Spinal cord (tissue), 10 donors: ENCODE measurements around the gene PROZ. TPM values are rescaled to one million over a fixed set of nuclear protein-coding genes. Genes with fewer than 3 reads are reported as not detected.

ENCODE experiments used
- DNase-seq, 6 donors: peaks; one replicate each; pipeline versions ENCODE4 v3.0.0 to v3.0.0-alpha.2; 2013 to 2015; ENCODE audit warnings: low spot score in 6 of 6, low read depth in 4 of 6
- H3K27ac ChIP-seq: one replicate; pipeline ENCODE4 v1.5.1; 2013; ENCODE audit warnings: low read depth, low read length, control low read depth
- H3K27me3 ChIP-seq: one replicate; pipeline ENCODE4 v1.6.1; 2013; ENCODE audit warnings: low read length; ENCODE audit not compliant: control insufficient read depth, insufficient read depth
- H3K36me3 ChIP-seq: one replicate; pipeline ENCODE4 v1.6.1; 2013; ENCODE audit warnings: low read length; ENCODE audit not compliant: control insufficient read depth, insufficient read depth
- H3K4me1 ChIP-seq: one replicate; pipeline ENCODE4 v1.6.1; 2013; ENCODE audit warnings: low read length; ENCODE audit not compliant: control insufficient read depth, insufficient read depth
- H3K4me3 ChIP-seq: one replicate; pipeline ENCODE4 v1.5.1; 2013; ENCODE audit warnings: low read depth, low read length, control low read depth
- H3K9me3 ChIP-seq: one replicate; pipeline ENCODE4 v1.6.1; 2013; ENCODE audit warnings: low read length; ENCODE audit not compliant: control insufficient read depth, insufficient read depth
- WGBS: methylation state at CpG from one replicate; pipeline ENCODE4 v1.1.5; 2013; ENCODE audit warnings: missing lambda C conversion rate; ENCODE audit not compliant: insufficient coverage; 5-methylcytosine and 5-hydroxymethylcytosine counted together
- polyA plus RNA-seq, 2 donors: library from polyadenylated mRNA; unstranded; fragments of 120-200 nt; gene quantifications; one replicate each; pipeline ENCODE4 v1.2.1, GENCODE V29; 2013; ENCODE audit not compliant: insufficient read length in 2 of 2
- small RNA-seq: library from RNA; depleted of rRNA; stranded (forward); fragments of <200 nt; gene quantifications from one replicate; pipeline ENCODE3, GENCODE V24; 2014; ENCODE audit warnings: low replicate concordance
- total RNA-seq, 2 donors: library from RNA; depleted of rRNA in 1 of 2; stranded (reverse); fragments of 120-200 nt in 1 of 2; fragments of >200 nt in 1 of 2; gene quantifications; one replicate each; pipeline versions ENCODE4 v1.2.3 to v1.2.4, GENCODE V29; 2013 to 2014
- donor health status: healthy.

Gene PROZ
- total and polyA plus RNA-seq, 4 donors: 0.17 to 0.39 TPM; not detected in 2

DNA sequence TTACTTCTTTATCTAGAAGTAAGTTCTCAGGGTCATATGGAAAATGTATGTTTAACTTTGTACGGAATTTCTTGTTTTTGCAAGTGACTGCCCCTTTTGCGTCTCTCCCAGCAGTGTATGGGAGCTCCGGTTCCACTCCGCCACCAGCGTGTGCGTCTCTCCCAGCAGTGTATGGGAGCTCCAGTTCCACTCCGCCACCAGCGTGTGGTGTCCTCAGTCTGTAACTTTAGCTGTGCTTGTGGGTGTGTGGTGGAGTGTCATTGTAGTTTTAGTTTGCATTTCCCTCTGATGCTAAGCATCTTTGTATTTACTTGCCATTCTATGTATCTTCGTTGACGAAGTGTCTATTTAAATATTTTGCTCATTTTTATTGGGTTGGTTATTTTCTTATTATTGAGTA is 53.3 kb downstream of the PROZ start:
- Histone ChIP-seq H3K4me1 (peaks cover 11% of the 10 kb centered on the region), H3K9me3 (no peaks in the 10 kb centered on the region), H3K36me3 (peaks cover 11% of the 10 kb centered on the region), H3K27me3 (no peaks in the 10 kb centered on the region), H3K4me3 (no peak overlapping the region), H3K27ac (no peak overlapping the region)
- 100% methylated on average over 6 of the region's 10 CpGs for WGBS
- DNase-seq: no peak

DNA sequence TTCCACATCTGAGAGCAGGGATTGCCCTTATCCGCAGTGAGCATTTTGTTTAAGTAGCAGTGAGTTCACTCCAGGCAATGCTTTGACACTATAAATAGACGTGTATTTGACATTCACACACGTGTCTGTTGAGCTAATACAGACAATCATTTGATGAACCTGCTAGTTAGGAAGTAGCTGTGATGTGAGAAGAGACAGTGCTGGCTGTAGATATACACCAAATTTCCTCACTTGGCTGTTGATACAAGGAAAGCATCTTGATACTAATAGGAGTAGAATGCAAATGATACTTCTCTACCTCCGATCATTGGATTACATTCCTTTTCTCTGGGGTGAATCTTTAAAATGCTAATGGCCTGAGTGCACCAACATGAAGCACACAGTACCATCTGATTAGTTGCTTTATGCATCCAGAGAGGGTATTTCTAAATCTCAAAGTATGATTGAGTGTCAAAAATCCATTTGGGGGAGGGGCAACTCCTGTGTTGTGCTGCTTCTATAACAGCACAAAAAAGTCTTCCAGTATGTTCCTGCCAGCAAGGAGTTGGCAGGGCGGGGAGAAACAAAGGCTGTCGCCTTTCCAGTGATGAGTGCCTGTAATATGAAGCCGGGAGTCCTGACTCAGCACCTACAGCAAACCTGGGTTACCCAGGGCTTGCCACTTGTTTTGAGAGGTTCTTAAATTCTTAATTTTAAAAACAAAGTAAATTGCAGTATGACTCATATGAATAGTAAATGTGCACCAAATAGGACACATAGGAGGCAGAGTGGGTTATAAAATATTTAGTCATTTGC is 58.0 kb downstream of the PROZ start:
- no peak overlapping the region for H3K27ac ChIP-seq
- DNase-seq: peak in 2 of 6 donors; percentile 53 to 85
- no peaks in the 10 kb centered on the region for H3K27me3 ChIP-seq
- H3K36me3 ChIP-seq: peaks cover 30% of the 10 kb centered on the region
- H3K4me1 ChIP-seq: peaks cover 11% of the 10 kb centered on the region
- no peaks in the 10 kb centered on the region for H3K9me3 ChIP-seq
- 37% methylated on average over 2 of the region's 7 CpGs for WGBS
- H3K4me3 ChIP-seq: no peak overlapping the region

GRCh38 chr13:113218586-113218985 is 60.1 kb downstream of the PROZ start:
- Histone ChIP-seq H3K9me3 (no peaks in the 10 kb centered on the region), H3K4me1 (peaks cover 11% of the 10 kb centered on the region), H3K27me3 (no peaks in the 10 kb centered on the region), H3K27ac (no peak overlapping the region), H3K4me3 (no peak overlapping the region), H3K36me3 (peaks cover 45% of the 10 kb centered on the region)
- 100% methylated on average over 2 of the region's 3 CpGs for WGBS
- DNase-seq: no peak

- no peaks in the 10 kb centered on the region for H3K27me3 ChIP-seq
- 95% methylated on average over 13 of the region's 14 CpGs for WGBS
- no peaks in the 10 kb centered on the region for H3K9me3 ChIP-seq
- H3K36me3 ChIP-seq: peaks cover 53% of the 10 kb centered on the region
- H3K4me1 ChIP-seq: peaks cover 11% of the 10 kb centered on the region
- H3K4me3 ChIP-seq: no peak overlapping the region
- DNase-seq: no peak
- H3K27ac ChIP-seq: no peak overlapping the region
These were observed 61.0 kb downstream of the PROZ start for GRCh38 chr13:113219256-113219940.

DNA sequence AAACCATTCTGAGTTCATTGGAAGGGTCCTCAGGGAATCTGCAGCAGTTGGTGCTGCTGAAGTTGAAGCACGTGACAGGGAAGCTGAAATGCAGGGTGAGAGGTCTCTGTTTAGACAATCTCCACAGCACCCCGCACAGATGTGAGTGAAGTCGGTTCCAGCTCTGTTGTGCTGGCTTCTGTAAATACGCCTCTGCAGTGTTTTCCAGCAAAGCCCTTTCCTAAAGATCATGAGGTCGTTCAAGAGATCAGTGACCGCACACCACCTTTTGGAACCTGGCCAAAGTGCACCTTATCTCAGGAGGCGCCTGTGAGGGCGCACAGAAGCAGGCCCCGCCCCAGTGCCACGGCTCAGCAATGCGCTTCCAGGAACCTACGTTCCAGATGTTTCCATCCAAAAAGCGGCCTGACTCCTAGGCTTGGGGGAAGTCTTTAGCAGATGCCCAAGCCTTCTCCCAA is 61.7 kb downstream of the PROZ start:
- Histone ChIP-seq H3K36me3 (peaks cover 55% of the 10 kb centered on the region), H3K4me3 (no peak overlapping the region), H3K9me3 (no peaks in the 10 kb centered on the region), H3K27me3 (no peaks in the 10 kb centered on the region), H3K4me1 (peaks cover 8% of the 10 kb centered on the region), H3K27ac (no peak overlapping the region)
- DNase-seq: peak in 1 of 6 donors; percentile 22
- WGBS: 92% methylated on average over 13 of the region's 13 CpGs

- no peaks in the 10 kb centered on the region for H3K9me3 ChIP-seq
- WGBS: 100% methylated on average over 7 of the region's 7 CpGs
- no peak overlapping the region for H3K27ac ChIP-seq
- H3K4me1 ChIP-seq: peaks cover 2% of the 10 kb centered on the region
- peak in 1 of 6 donors; percentile 8 for DNase-seq
- H3K36me3 ChIP-seq: peaks cover 59% of the 10 kb centered on the region
- H3K27me3 ChIP-seq: no peaks in the 10 kb centered on the region
- no peak overlapping the region for H3K4me3 ChIP-seq
These were observed 62.4 kb downstream of the PROZ start for GRCh38 chr13:113220877-113221276.

Small RNA genes lying within 50 kb of the gene (small RNA-seq; reads per million reads assigned to genes)
- gene AL137002.1: not detected

Other genes starting within 250 kb of the PROZ start
- gene MCF2L, start 189.4 kb upstream of the PROZ start, total RNA-seq: 10 to 100 TPM; 46.3 to 59.3 TPM
- gene MCF2L, start 189.4 kb upstream of the PROZ start, polyA plus RNA-seq: 100 to 1,000 TPM; 125 to 136 TPM
- gene F7, start 52.9 kb upstream of the PROZ start, total RNA-seq: 1 to 10 TPM in 1 of 2 donors, under 1 TPM in 1; 0.40 to 2.0 TPM
- gene F7, start 52.9 kb upstream of the PROZ start, polyA plus RNA-seq: 1 to 10 TPM; 2.8 to 3.3 TPM
- 10 to 100 TPM in 1 of 2 donors, 1 to 10 TPM in 1; 4.9 to 19.9 TPM for gene F10, start 35.8 kb upstream of the PROZ start, total RNA-seq
- 1 to 10 TPM; 3.2 to 6.0 TPM for gene F10, start 35.8 kb upstream of the PROZ start, polyA plus RNA-seq
- gene PCID2, start 50.0 kb downstream of the PROZ start, total RNA-seq: 10 to 100 TPM; 47.7 to 51.5 TPM
- gene PCID2, start 50.0 kb downstream of the PROZ start, polyA plus RNA-seq: 10 to 100 TPM; 32.4 to 43.2 TPM
- 10 to 100 TPM; 59.3 to 64.5 TPM for gene CUL4A, start 51.0 kb downstream of the PROZ start, total RNA-seq
- 10 to 100 TPM; 45.3 to 51.2 TPM for gene CUL4A, start 51.0 kb downstream of the PROZ start, polyA plus RNA-seq
- 100 to 1,000 TPM in 1 of 2 donors, 10 to 100 TPM in 1; 98.0 to 117 TPM for gene LAMP1, start 138.6 kb downstream of the PROZ start, total RNA-seq
- 100 to 1,000 TPM; 147 to 154 TPM for gene LAMP1, start 138.6 kb downstream of the PROZ start, polyA plus RNA-seq
- 1 to 10 TPM; 2.1 to 5.0 TPM for gene GRTP1, start 205.5 kb downstream of the PROZ start, total RNA-seq
- gene GRTP1, start 205.5 kb downstream of the PROZ start, polyA plus RNA-seq: 1 to 10 TPM; 6.8 to 6.9 TPM